Stimulated activated CD4-positive, alpha-beta T cell treated with anti-CD3 and anti-CD28 coated beads, Interleukin-12 subunit alpha, Interleukin-12 subunit beta, amount 100 ng/mL, for 48 hours (primary cell): Measurements from ENCODE around the gene DCLK1.
"Not testable (repeated sequence)": the region's sequence is repeated elsewhere in the genome, so short reads cannot be mapped to it uniquely, and the experiment has no call there.

Experiments
- DNase-seq, 3 donors: peaks; one replicate each; pipeline ENCODE4 v3.0.0-alpha.2; 2020; ENCODE audit warnings: low read depth in 2 of 3, low spot score in 1 of 3

DCLK1 gene

GRCh38 chr13:36088001-36088400 is 43.2 kb downstream of the DCLK1 start:
- no peak for DNase-seq

GRCh38 chr13:36086117-36086516 is 45.1 kb downstream of the DCLK1 start:
- DNase-seq, result no peak

GRCh38 chr13:36084131-36084530 is 47.1 kb downstream of the DCLK1 start:
- no peak for DNase-seq

- DNase-seq, result no peak
These were observed 48.4 kb downstream of the DCLK1 start for GRCh38 chr13:36082806-36083205.

GRCh38 chr13:36082396-36082795 is 48.8 kb downstream of the DCLK1 start:
- DNase-seq, result no peak

- DNase-seq, result no peak
These were observed 55.0 kb downstream of the DCLK1 start for GRCh38 chr13:36076211-36076610.

- DNase-seq, result no peak
These were observed 56.5 kb downstream of the DCLK1 start for GRCh38 chr13:36074659-36075058.

- no peak for DNase-seq
These were observed 58.8 kb downstream of the DCLK1 start for GRCh38 chr13:36072152-36072935.

GRCh38 chr13:36070504-36071192 is 60.5 kb downstream of the DCLK1 start:
- not testable (repeated sequence) for DNase-seq

- no peak for DNase-seq
These were observed 61.3 kb downstream of the DCLK1 start for GRCh38 chr13:36069881-36070366.

GRCh38 chr13:36068991-36069390 is 62.2 kb downstream of the DCLK1 start:
- DNase-seq, result no peak

- no peak for DNase-seq
These were observed 62.6 kb downstream of the DCLK1 start for GRCh38 chr13:36068566-36068965.

- DNase-seq, result no peak
These were observed 63.3 kb downstream of the DCLK1 start for GRCh38 chr13:36067746-36068381.

GRCh38 chr13:36062249-36062648 is 68.9 kb downstream of the DCLK1 start:
- no peak for DNase-seq

GRCh38 chr13:36061621-36062020 is 69.6 kb downstream of the DCLK1 start:
- no peak for DNase-seq

- DNase-seq, result no peak
These were observed 70.1 kb downstream of the DCLK1 start for GRCh38 chr13:36061054-36061453.

- DNase-seq, result no peak
These were observed 71.9 kb downstream of the DCLK1 start for GRCh38 chr13:36059321-36059720.

GRCh38 chr13:36058116-36058515 is 73.1 kb downstream of the DCLK1 start:
- DNase-seq, result no peak

GRCh38 chr13:36057547-36057946 is 73.6 kb downstream of the DCLK1 start:
- DNase-seq, result no peak

GRCh38 chr13:36057041-36057440 is 74.1 kb downstream of the DCLK1 start:
- no peak for DNase-seq

GRCh38 chr13:36055366-36055765 is 75.8 kb downstream of the DCLK1 start:
- no peak for DNase-seq

GRCh38 chr13:36054041-36054440 is 77.1 kb downstream of the DCLK1 start:
- no peak for DNase-seq
